Activated CD8-positive, alpha-beta memory T cell treated with anti-CD3 and anti-CD28 coated beads, Interleukin-2, amount 50 U/mL, for 4 hours (primary cell): Measurements from ENCODE around the gene CEACAM18.

Source experiments
- DNase-seq: peaks from one replicate; pipeline ENCODE4 v3.0.0-alpha.2; 2020

CEACAM18 gene

GRCh38 chr19:51539821-51540366 is 61.6 kb downstream of the CEACAM18 start:
- DNase-seq, result no peak
